ENCODE data around the gene NFATC4. TPM values are rescaled to one million over a fixed set of nuclear protein-coding genes. Genes with fewer than 3 reads are reported as not detected.

The NFATC4 gene
- total and polyA plus RNA-seq, 12 donors = 3.0 to 69.2 (median 9.9) TPM

- Histone ChIP-seq H3K9me3 (no peaks in the 10 kb centered on the region), H3K36me3 (peaks cover 0 to 86% (median 24%) of the 10 kb centered on the region in 9 donors)
Observed at GRCh38 chr14:24411443-24412389, 43.7 kb downstream of the NFATC4 start.

DNA sequence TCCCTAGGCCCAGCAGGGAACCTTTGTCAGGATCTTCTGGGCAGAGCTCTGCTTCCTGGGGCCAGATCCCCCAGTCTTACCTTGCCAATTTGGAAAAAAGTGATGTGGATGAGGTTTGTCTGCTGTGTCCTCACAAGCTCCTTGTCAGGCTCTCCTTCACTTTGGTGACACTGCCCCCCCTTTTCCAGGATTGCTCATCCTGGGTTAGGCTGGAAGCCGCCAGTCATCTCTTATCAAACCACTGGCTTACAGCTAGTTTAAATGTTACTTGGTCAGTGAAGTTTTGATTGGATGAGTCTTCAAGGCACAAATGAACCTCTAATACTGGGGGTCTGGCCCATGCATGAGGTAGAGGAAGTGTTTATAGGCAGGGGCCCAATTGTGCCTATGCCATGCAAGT, 46.1 kb downstream of the NFATC4 start:
- WGBS, 2 donors = 93 to 100% methylated on average over 1 of the region's 1 CpG
- no peak for ATAC-seq
- peaks cover 0 to 19% (median 7%) of the 10 kb centered on the region in 9 donors for H3K4me1 ChIP-seq
- H3K4me3 ChIP-seq = no peak overlapping the region
- no peak overlapping the region for H3K27ac ChIP-seq
- intact Hi-C loops (cut with DNase I) = loop anchor here in 4 of 10 donors (5.0 to 10.0 kb wide), 4 partner anchors 42 to 82 kb away; partner anchors contain the start of gene NFATC4 (in 2 of the 4)
- H3K27me3 ChIP-seq = peaks cover 0 to 5% (median 0%) of the 10 kb centered on the region in 7 donors
- H3K9me3 ChIP-seq = no peaks in the 10 kb centered on the region
- H3K36me3 ChIP-seq = peaks cover 0 to 71% (median 15%) of the 10 kb centered on the region in 9 donors
- TF ChIP-seq CTCF (IDR thresholded peaks at IDR 0.05) = no peak
- no peak for DNase-seq

More at GRCh38 chr14:24411443-24412389, 43.7 kb downstream of the NFATC4 start:
- ATAC-seq = peak in 4 of 8 donors; percentile 23 to 45 (median 34)
- Histone ChIP-seq H3K27ac (no peak overlapping the region), H3K4me3 (no peak overlapping the region), H3K4me1 (peaks cover 0 to 9% (median 0%) of the 10 kb centered on the region in 9 donors), H3K27me3 (no peaks in the 10 kb centered on the region)
- no peak for DNase-seq
- intact Hi-C loops (cut with DNase I) = loop anchor here in 4 of 10 donors (5.0 to 10.0 kb wide), 4 partner anchors 39 to 79 kb away; partner anchors contain the start of gene NFATC4 (in 2 of the 4)
- 72 to 73% methylated on average over 16 of the region's 16 CpGs for WGBS, 2 donors
- peak; percentile 19 to 74 (median 63) for TF ChIP-seq CTCF (IDR thresholded peaks at IDR 0.05)

DNA sequence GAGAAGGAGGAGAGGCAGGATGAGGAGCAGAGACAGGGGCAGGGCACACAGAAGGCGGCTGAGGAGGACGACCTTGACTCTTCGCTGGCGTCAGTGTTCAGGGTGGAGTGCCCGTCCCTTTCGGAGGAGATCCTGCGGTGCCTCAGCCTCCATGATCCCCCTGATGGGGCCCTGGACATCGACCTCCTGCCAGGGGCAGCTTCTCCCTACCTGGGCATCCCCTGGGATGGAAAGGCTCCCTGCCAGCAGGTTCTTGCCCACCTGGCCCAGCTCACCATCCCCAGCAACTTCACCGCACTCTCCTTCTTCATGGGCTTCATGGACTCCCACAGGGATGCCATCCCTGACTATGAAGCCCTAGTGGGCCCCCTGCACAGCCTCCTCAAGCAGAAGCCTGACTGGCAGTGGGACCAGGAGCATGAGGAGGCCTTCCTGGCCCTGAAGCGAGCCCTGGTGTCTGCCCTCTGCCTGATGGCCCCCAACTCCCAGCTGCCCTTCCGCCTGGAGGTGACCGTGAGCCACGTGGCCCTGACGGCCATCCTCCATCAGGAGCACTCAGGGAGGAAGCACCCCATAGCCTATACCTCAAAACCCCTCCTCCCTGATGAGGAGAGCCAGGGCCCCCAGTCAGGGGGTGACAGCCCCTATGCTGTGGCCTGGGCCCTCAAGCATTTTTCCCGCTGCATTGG, 46.9 kb downstream of the NFATC4 start:
- no peak for DNase-seq
- Histone ChIP-seq H3K4me1 (peaks cover 0 to 21% (median 8%) of the 10 kb centered on the region in 9 donors), H3K27ac (no peak overlapping the region), H3K36me3 (peaks cover 0 to 63% (median 7%) of the 10 kb centered on the region in 9 donors), H3K4me3 (no peak overlapping the region), H3K9me3 (no peaks in the 10 kb centered on the region), H3K27me3 (peaks cover 0 to 9% (median 0%) of the 10 kb centered on the region in 7 donors)
- TF ChIP-seq CTCF (IDR thresholded peaks at IDR 0.05) = no peak
- no peak for ATAC-seq
- WGBS, 2 donors = 89 to 92% methylated on average over 13 to 15 of the region's 15 CpGs
- intact Hi-C loops (cut with DNase I) = loop anchor here in 4 of 10 donors (5.0 to 10.0 kb wide), 4 partner anchors 43 to 83 kb away; partner anchors contain the start of gene NFATC4 (in 2 of the 4)
